ENCODE results near the gene SPA17. TPM values are rescaled to one million over a fixed set of nuclear protein-coding genes. Genes with fewer than 3 reads are reported as not detected.

Gene SPA17
- total RNA-seq, 2 donors from 2014 or later: 8.4 to 10.7 TPM

DNA sequence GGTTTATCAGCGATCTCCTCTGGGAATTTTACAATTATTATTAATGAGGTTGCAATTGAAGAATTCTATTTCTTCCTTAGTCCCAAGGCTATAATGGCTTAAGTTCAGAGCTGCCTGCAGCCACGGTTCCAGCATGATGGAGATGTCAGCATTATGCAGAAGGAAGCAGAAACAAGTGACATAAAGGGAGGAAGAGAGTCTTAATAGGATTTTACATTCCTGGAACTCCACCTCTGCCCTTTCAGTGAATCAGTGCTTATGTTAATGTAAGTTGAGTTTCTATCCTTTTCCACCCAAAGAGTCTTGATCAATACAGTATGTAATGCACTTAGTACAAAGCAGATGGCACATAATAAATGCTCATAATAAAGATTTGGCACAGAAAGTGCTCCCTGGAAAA, 54.4 kb downstream of the SPA17 start:
- no peak for DNase-seq
- peaks cover 5% of the 10 kb centered on the region for H3K4me1 ChIP-seq
- intact Hi-C loops (cut with DNase I): no loop called here
- no peak overlapping the region for H3K27ac ChIP-seq
- no peak overlapping the region for H3K4me3 ChIP-seq
- H3K36me3 ChIP-seq: no peaks in the 10 kb centered on the region
- H3K9ac ChIP-seq (ENCODE audit: low read depth in 2 of 2, low read length in 2 of 2): no peak overlapping the region
- no peaks in the 10 kb centered on the region for H3K27me3 ChIP-seq
- H3K9me3 ChIP-seq: no peaks in the 10 kb centered on the region
- TF ChIP-seq, protein P1, sequence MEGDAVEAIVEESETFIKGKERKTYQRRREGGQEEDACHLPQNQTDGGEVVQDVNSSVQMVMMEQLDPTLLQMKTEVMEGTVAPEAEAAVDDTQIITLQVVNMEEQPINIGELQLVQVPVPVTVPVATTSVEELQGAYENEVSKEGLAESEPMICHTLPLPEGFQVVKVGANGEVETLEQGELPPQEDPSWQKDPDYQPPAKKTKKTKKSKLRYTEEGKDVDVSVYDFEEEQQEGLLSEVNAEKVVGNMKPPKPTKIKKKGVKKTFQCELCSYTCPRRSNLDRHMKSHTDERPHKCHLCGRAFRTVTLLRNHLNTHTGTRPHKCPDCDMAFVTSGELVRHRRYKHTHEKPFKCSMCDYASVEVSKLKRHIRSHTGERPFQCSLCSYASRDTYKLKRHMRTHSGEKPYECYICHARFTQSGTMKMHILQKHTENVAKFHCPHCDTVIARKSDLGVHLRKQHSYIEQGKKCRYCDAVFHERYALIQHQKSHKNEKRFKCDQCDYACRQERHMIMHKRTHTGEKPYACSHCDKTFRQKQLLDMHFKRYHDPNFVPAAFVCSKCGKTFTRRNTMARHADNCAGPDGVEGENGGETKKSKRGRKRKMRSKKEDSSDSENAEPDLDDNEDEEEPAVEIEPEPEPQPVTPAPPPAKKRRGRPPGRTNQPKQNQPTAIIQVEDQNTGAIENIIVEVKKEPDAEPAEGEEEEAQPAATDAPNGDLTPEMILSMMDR (IDR thresholded peaks at IDR 0.05): no peak

DNA sequence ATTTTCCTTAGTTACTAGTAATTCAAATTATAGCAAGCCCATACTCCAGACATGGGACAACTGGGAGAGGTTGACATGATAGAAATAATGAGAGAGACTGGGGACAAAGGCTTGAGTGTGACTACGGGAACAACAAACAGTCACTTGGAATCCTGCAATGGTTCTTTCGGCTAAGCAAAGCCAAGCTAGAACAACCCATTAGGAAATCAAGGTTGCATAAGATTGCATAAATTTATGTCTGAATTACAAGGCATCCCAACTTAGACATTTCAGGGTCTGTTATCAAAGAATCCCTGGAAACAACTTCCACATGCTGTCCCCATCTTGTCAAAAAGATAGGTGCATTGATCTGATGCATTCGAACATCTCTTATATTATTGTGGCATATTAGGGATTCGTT, 55.9 kb downstream of the SPA17 start:
- no peaks in the 10 kb centered on the region for H3K27me3 ChIP-seq
- no peaks in the 10 kb centered on the region for H3K36me3 ChIP-seq
- TF ChIP-seq, protein P1 (IDR thresholded peaks at IDR 0.05): no peak
- DNase-seq: no peak
- intact Hi-C loops (cut with DNase I): no loop called here
- H3K4me1 ChIP-seq: peaks cover 5% of the 10 kb centered on the region
- H3K4me3 ChIP-seq: no peak overlapping the region
- no peak overlapping the region for H3K9ac ChIP-seq (ENCODE audit: low read depth in 2 of 2, low read length in 2 of 2)
- H3K9me3 ChIP-seq: no peaks in the 10 kb centered on the region
- H3K27ac ChIP-seq: no peak overlapping the region

DNA sequence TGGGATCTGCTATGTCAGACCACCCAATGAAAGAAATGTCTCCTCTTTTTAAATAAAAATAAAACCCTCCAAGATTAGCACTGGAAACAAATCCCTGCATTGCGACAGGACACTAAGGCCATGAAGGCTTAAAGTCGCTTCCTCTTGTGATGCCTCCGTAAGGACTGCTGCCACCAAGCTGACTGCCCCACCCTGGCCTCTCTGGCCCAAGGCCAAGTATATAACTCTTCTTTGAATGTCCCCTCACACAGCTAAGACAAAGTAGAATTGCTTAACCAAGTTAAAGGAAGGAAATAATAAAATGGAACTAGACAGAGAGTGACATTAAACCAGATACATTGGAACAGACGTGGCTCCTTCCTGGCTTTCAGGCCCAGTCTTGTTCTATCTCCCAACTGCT, 58.5 kb downstream of the SPA17 start:
- H3K9ac ChIP-seq (ENCODE audit: low read depth in 2 of 2, low read length in 2 of 2): no peak overlapping the region
- H3K4me1 ChIP-seq: no peaks in the 10 kb centered on the region
- no peaks in the 10 kb centered on the region for H3K36me3 ChIP-seq
- no peaks in the 10 kb centered on the region for H3K27me3 ChIP-seq
- intact Hi-C loops (cut with DNase I): no loop called here
- H3K4me3 ChIP-seq: no peak overlapping the region
- no peak overlapping the region for H3K27ac ChIP-seq
- TF ChIP-seq, protein P1 (IDR thresholded peaks at IDR 0.05): no peak
- no peak for DNase-seq
- H3K9me3 ChIP-seq: no peaks in the 10 kb centered on the region

- no peaks in the 10 kb centered on the region for H3K27me3 ChIP-seq
- no peak overlapping the region for H3K27ac ChIP-seq
- H3K4me1 ChIP-seq: peaks cover 12% of the 10 kb centered on the region
- no peaks in the 10 kb centered on the region for H3K36me3 ChIP-seq
- intact Hi-C loops (cut with DNase I): no loop called here
- H3K4me3 ChIP-seq: no peak overlapping the region
- no peak for DNase-seq
- no peaks in the 10 kb centered on the region for H3K9me3 ChIP-seq
- no peak overlapping the region for H3K9ac ChIP-seq (ENCODE audit: low read depth in 2 of 2, low read length in 2 of 2)
- TF ChIP-seq, protein P1 (IDR thresholded peaks at IDR 0.05): no peak
Measured at GRCh38 chr11:124736736-124737135, 63.0 kb downstream of the SPA17 start.

DNA sequence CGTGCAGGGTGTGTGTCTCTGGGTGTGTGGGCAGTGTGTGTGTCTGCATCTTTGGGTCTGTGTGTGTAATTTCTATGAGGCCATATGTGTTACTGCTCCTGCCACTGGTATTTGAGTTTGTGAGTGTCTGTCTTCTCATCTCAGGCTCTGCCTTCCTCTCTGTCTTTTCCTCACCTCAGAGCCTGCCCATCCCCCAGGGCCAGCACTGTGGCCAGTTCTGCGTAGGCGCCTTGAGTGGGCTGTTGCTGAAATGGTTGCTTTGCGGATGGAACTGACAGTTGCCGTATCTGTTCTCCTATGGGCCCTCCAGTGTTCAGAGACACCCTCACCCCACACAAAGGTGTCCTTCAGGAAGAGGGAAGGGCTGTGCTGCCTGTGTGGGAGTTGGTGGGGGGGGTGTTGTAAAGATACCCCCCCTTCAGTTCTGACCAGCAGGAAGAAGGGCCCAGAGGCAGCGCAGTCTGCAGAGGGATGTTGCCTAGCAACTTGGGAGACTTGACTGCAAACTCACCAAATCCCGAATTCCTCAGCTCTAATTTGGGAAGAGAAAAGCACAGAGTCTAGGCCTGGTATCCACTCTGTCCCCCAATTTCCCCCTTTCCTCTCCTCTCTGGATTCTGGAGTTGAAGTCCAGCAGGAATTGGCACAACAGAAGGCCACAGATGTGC, 64.1 kb downstream of the SPA17 start:
- H3K9ac ChIP-seq (ENCODE audit: low read depth in 2 of 2, low read length in 2 of 2): no peak overlapping the region
- no peak overlapping the region for H3K4me3 ChIP-seq
- H3K9me3 ChIP-seq: no peaks in the 10 kb centered on the region
- TF ChIP-seq, protein P1 (IDR thresholded peaks at IDR 0.05): no peak
- peaks cover 12% of the 10 kb centered on the region for H3K4me1 ChIP-seq
- intact Hi-C loops (cut with DNase I): no loop called here
- H3K27ac ChIP-seq: no peak overlapping the region
- DNase-seq: no peak
- H3K27me3 ChIP-seq: no peaks in the 10 kb centered on the region
- no peaks in the 10 kb centered on the region for H3K36me3 ChIP-seq

Data from colonic mucosa (tissue), 4 donors.